NT2/D1 (cell line): Measurements from ENCODE around the gene MYO1F.

Experiments used
- SUZ12 ChIP-seq: IDR thresholded peaks from 2 replicates; pipeline ENCODE4 v1.6.1; 2011; ENCODE audit not compliant: insufficient read length, insufficient read depth; ENCODE audit errors: extremely low read depth
- YY1 ChIP-seq: IDR thresholded peaks from 2 replicates; pipeline ENCODE4 v1.6.1; 2011; ENCODE audit not compliant: insufficient read length, insufficient read depth
- ZNF274 ChIP-seq: IDR thresholded peaks from 2 replicates; pipeline ENCODE4 v1.6.1; 2011; ENCODE audit warnings: mild to moderate bottlenecking, low read depth, low read length

GRCh38 chr19:8615024-8615423 lies 37.8 kb upstream of the MYO1F start:
- TF ChIP-seq SUZ12 = no peak
- no peak for TF ChIP-seq ZNF274
- no peak for TF ChIP-seq YY1
